Measurements from ENCODE around the gene TMA7. TPM values are rescaled to one million over a fixed set of nuclear protein-coding genes. Genes with fewer than 3 reads are reported as not detected.
A peak's percentile ranks its signal among the peaks of the same experiment; 100 is the strongest.

TMA7 gene
- total and polyA plus RNA-seq, 4 donors: 75.2 to 241 (median 113) TPM

DNA sequence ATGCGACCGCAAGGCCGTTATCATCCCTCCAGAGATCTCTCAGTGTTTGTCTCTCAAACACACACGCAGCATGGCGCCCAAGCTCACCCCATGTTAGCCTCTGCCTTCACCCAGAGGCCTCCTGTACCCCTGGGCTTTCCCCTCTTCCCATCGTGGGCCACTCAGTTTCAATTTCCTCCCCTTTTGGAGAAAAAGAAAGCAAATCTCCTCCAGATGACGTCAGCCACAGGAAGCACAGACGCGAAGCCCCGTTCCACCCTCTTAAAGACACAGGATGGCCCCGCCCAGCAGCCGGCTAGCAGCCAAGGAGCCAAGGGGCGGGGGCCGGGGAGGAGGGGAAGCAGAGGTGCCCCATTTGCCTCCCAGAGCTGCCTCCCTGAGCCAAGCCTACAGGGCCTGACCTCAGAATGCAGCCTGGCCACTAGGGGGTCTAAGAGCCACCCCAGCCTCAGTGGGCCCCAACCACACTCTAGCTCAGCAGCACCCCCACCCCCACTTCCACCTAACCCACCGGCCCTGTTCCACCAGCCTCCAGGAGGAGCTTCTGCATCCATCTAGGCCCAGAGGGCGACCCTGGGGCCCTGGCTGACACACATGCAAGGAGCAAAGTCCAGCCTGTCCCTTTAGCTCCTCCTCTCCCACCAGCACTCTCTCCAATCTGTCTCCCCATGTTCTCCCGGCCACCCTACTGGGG is 33.0 kb downstream of the TMA7 start:
- H3K27me3 ChIP-seq (ENCODE audit: control insufficient read depth in 4 of 4, insufficient read depth in 4 of 4, low read length in 3 of 4): no peaks in the 10 kb centered on the region
- H3K4me3 ChIP-seq (ENCODE audit: low read depth in 1 of 3, low read length in 3 of 3): peak overlapping the region; percentile 66 to 89 (median 88)
- peak overlapping the region; percentile 92 to 98 for H3K27ac ChIP-seq (ENCODE audit: low read depth in 1 of 2, low read length in 2 of 2)
- 3% methylated on average over 17 of the region's 17 CpGs for WGBS
- DNase-seq (ENCODE audit: low spot score): peak; percentile 94
- peaks cover 0 to 5% (median 0%) of the 10 kb centered on the region in 4 donors for H3K36me3 ChIP-seq (ENCODE audit: control insufficient read depth in 4 of 4, insufficient read depth in 3 of 4, low read depth in 1 of 4, low read length in 3 of 4)
- peak overlapping the region; percentile 65 to 97 for H3K9ac ChIP-seq (ENCODE audit: low read depth in 1 of 2, low read length in 2 of 2)
- TF ChIP-seq GABPA (IDR thresholded peaks at IDR 0.05 in 1 of 2, conservative IDR thresholded peaks at IDR 0.05 in 1 of 2) (peak in 1 of 2 donors; percentile 74), TAF1 (conservative IDR thresholded peaks at IDR 0.05) (peak; percentile 67), YY1 (IDR thresholded peaks at IDR 0.05) (peak; percentile 66), HNF4A (conservative IDR thresholded peaks at IDR 0.05) (peak; percentile 94), RXRA (IDR thresholded peaks at IDR 0.05) (peak; percentile 58 to 66), NR2F2 (IDR thresholded peaks at IDR 0.05) (peak; percentile 53), FOXA1 (IDR thresholded peaks at IDR 0.05) (no peak), JUND (IDR thresholded peaks at IDR 0.05) (peak; percentile 92 to 96), FOXA2 (IDR thresholded peaks at IDR 0.05) (no peak), HNF4G (IDR thresholded peaks at IDR 0.05) (peak; percentile 94), EGR1 (IDR thresholded peaks at IDR 0.05; ENCODE audit: low read depth in 2 of 2) (no peak), SP1 (IDR thresholded peaks at IDR 0.05) (peak; percentile 97), RAD21 (IDR thresholded peaks at IDR 0.05) (peak in 1 of 2 donors; percentile 37)
- TF ChIP-seq, protein P1, sequence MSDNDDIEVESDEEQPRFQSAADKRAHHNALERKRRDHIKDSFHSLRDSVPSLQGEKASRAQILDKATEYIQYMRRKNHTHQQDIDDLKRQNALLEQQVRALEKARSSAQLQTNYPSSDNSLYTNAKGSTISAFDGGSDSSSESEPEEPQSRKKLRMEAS (IDR thresholded peaks at IDR 0.05): peak; percentile 41
- TF ChIP-seq, protein P2, sequence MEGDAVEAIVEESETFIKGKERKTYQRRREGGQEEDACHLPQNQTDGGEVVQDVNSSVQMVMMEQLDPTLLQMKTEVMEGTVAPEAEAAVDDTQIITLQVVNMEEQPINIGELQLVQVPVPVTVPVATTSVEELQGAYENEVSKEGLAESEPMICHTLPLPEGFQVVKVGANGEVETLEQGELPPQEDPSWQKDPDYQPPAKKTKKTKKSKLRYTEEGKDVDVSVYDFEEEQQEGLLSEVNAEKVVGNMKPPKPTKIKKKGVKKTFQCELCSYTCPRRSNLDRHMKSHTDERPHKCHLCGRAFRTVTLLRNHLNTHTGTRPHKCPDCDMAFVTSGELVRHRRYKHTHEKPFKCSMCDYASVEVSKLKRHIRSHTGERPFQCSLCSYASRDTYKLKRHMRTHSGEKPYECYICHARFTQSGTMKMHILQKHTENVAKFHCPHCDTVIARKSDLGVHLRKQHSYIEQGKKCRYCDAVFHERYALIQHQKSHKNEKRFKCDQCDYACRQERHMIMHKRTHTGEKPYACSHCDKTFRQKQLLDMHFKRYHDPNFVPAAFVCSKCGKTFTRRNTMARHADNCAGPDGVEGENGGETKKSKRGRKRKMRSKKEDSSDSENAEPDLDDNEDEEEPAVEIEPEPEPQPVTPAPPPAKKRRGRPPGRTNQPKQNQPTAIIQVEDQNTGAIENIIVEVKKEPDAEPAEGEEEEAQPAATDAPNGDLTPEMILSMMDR (IDR thresholded peaks at IDR 0.05; ENCODE audit: low read depth, low read length, missing input control): no peak
- TF ChIP-seq, protein P3, sequence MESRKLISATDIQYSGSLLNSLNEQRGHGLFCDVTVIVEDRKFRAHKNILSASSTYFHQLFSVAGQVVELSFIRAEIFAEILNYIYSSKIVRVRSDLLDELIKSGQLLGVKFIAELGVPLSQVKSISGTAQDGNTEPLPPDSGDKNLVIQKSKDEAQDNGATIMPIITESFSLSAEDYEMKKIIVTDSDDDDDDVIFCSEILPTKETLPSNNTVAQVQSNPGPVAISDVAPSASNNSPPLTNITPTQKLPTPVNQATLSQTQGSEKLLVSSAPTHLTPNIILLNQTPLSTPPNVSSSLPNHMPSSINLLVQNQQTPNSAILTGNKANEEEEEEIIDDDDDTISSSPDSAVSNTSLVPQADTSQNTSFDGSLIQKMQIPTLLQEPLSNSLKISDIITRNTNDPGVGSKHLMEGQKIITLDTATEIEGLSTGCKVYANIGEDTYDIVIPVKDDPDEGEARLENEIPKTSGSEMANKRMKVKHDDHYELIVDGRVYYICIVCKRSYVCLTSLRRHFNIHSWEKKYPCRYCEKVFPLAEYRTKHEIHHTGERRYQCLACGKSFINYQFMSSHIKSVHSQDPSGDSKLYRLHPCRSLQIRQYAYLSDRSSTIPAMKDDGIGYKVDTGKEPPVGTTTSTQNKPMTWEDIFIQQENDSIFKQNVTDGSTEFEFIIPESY (IDR thresholded peaks at IDR 0.05): peak; percentile 39
- TF ChIP-seq, protein P4, sequence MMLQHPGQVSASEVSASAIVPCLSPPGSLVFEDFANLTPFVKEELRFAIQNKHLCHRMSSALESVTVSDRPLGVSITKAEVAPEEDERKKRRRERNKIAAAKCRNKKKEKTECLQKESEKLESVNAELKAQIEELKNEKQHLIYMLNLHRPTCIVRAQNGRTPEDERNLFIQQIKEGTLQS (IDR thresholded peaks at IDR 0.05): peak; percentile 55
- TF ChIP-seq, protein P5, sequence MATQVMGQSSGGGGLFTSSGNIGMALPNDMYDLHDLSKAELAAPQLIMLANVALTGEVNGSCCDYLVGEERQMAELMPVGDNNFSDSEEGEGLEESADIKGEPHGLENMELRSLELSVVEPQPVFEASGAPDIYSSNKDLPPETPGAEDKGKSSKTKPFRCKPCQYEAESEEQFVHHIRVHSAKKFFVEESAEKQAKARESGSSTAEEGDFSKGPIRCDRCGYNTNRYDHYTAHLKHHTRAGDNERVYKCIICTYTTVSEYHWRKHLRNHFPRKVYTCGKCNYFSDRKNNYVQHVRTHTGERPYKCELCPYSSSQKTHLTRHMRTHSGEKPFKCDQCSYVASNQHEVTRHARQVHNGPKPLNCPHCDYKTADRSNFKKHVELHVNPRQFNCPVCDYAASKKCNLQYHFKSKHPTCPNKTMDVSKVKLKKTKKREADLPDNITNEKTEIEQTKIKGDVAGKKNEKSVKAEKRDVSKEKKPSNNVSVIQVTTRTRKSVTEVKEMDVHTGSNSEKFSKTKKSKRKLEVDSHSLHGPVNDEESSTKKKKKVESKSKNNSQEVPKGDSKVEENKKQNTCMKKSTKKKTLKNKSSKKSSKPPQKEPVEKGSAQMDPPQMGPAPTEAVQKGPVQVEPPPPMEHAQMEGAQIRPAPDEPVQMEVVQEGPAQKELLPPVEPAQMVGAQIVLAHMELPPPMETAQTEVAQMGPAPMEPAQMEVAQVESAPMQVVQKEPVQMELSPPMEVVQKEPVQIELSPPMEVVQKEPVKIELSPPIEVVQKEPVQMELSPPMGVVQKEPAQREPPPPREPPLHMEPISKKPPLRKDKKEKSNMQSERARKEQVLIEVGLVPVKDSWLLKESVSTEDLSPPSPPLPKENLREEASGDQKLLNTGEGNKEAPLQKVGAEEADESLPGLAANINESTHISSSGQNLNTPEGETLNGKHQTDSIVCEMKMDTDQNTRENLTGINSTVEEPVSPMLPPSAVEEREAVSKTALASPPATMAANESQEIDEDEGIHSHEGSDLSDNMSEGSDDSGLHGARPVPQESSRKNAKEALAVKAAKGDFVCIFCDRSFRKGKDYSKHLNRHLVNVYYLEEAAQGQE (IDR thresholded peaks at IDR 0.05): peak; percentile 17
- no peaks in the 10 kb centered on the region for H3K9me3 ChIP-seq (ENCODE audit: control insufficient read depth in 4 of 4, low read length in 3 of 4)
- H3K4me1 ChIP-seq (ENCODE audit: control insufficient read depth in 4 of 4, insufficient read depth in 4 of 4, low read length in 3 of 4): peaks cover 20 to 43% (median 38%) of the 10 kb centered on the region in 4 donors

Data from liver (tissue), 9 donors.